Left ventricle myocardium superior (tissue), 1 donor: ENCODE results near the gene ENTPD6. TPM values are rescaled to one million over a fixed set of nuclear protein-coding genes. Genes with fewer than 3 reads are reported as not detected.
"Not testable (repeated sequence)": the region's sequence is repeated elsewhere in the genome, so short reads cannot be mapped to it uniquely, and the experiment has no call there.

Experiments
- ATAC-seq: fragments of 200-7000 bp; cut with Tn5 transposase; one replicate; pipeline ENCODE4 v1.9.1; 2020; ENCODE audit warnings: mild to moderate bottlenecking, moderate library complexity
- DNase-seq: peaks from one replicate; pipeline ENCODE4 v3.0.0-alpha.2; 2020
- intact Hi-C: fragments of 100-400 bp; cut with micrococcal nuclease; formaldehyde crosslinking; loops from one replicate; pipeline ENCODE4 v1.11.0; 2022
- total RNA-seq: library from RNA; stranded (reverse); fragmentation: NEBNext Ultra II Directional; extraction: Animal tissue kit (Norgen Biotek cat#: 25700); gene quantifications from one replicate; pipeline ENCODE4 v1.2.1, GENCODE V29; 2021
- donor health status: DM: no; HTN: yes; CAD: no; lungs with severe emphysema.

ENTPD6 gene
- total RNA-seq, 1 donor from 2014 or later: 130 TPM

- intact Hi-C loops: loop anchor here (10.0 kb wide), 1 partner anchor 65 kb away; the partner anchor contains the start of gene ENTPD6
- DNase-seq (no peak), ATAC-seq (no peak)
Measured at GRCh38 chr20:25259358-25259757, 63.8 kb downstream of the ENTPD6 start.

DNA sequence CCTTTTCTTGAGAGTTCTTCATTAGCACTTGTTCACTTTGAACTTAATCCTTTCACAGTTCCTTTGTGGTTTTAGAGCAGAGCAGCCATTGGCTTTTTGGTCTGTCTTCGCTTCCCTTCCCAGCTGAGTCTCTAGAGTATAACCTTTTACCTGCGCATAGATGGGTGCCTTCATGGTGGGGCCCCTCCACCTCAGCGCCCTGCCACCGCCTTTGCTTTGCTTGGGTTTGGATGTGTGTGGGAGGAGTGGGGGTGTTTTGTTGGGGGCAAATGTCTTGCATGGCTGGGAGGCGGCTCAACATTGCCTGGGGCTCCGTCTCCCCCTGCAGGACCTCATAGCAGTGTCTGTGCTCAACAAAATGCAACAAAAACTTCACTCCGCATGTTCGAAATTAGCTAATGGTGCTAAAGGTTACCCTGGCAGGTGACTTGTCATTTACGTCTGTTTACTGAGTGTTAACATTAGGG lies 64.3 kb downstream of the ENTPD6 start:
- DNase-seq (no peak), ATAC-seq (no peak)
- intact Hi-C loops: loop anchor here (10.0 kb wide), 1 partner anchor 65 kb away; the partner anchor contains the start of gene ENTPD6

GRCh38 chr20:25260770-25261437 lies 65.4 kb downstream of the ENTPD6 start:
- DNase-seq, intact Hi-C loops, ATAC-seq: not testable (repeated sequence)

DNA sequence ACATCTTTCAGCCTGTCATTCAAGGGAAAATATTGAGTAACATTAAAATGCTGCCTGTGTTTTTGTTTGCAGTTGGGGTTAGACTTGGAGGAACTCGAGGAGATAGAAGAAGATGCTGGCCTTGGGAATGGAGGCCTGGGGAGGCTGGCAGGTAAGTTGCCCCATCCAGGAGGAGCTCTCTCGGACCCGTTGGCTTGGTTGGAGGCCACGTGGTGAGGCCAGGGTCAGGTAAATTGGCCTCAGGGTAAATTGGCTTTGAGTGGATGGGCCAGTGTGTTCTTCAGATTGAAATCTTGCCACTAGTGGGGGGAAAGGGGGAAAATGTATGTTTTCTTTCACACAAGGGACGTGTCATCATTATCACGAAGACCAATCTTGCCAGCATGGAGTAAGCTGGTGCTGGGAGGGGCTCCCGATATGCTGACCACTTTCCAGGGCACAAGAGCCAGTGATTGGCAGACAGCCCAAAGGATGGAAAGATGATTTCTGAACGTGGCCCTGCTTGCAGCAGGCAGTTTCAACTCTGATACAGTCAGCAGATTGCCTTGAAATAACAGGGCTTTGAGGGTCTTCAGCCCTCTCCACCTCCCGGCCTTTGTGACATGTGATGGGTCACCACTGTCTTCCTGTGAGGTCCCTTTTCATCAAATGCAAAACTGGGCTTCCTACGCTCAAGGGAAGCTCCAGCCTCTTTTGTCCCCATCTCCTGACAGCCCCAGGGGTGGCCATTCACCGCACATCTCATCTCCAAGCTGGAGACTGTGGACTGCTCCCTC lies 73.7 kb downstream of the ENTPD6 start:
- peak; percentile 16 for DNase-seq
- no peak for ATAC-seq
- intact Hi-C loops: no loop called here

DNA sequence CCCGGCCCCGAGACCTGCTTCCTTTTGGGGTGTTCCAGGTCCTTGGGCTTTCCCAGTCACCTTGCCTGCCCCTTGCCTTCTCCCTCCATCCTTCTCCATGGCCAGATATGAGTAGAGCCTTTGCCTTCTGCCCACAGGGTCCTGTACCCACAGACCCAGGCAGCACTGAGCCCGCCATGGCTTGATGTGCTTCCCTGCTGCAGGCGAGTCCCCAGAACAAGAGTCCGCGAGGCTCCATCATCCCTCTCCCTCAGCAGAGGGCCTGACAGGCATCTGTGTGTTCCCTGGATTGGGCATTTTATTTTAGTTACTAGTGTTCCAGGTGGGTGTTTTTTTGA lies 74.3 kb downstream of the ENTPD6 start:
- intact Hi-C loops: no loop called here
- no peak for ATAC-seq
- DNase-seq: no peak

GRCh38 chr20:25270829-25271251 lies 75.3 kb downstream of the ENTPD6 start:
- DNase-seq (peak; percentile 17), ATAC-seq (no peak)
- intact Hi-C loops: no loop called here

GRCh38 chr20:25271486-25272222 lies 76.1 kb downstream of the ENTPD6 start:
- intact Hi-C loops: no loop called here
- ATAC-seq (no peak), DNase-seq (peak; percentile 23)

- peak; percentile 23 for DNase-seq
- intact Hi-C loops: no loop called here
- ATAC-seq: no peak
Measured at GRCh38 chr20:25272223-25273000, 76.9 kb downstream of the ENTPD6 start.

- intact Hi-C loops: no loop called here
- DNase-seq: peak; percentile 29
- ATAC-seq: no peak
Measured at GRCh38 chr20:25273046-25273445, 77.5 kb downstream of the ENTPD6 start.

- ATAC-seq (peak; percentile 10), DNase-seq (peak; percentile 47)
- intact Hi-C loops: no loop called here
Measured at GRCh38 chr20:25273541-25274358, 78.2 kb downstream of the ENTPD6 start.

- DNase-seq (peak; percentile 35), ATAC-seq (peak; percentile 9)
- intact Hi-C loops: no loop called here
Measured at GRCh38 chr20:25274481-25274880, 79.0 kb downstream of the ENTPD6 start.

GRCh38 chr20:25274891-25275812 lies 79.6 kb downstream of the ENTPD6 start:
- intact Hi-C loops: no loop called here
- DNase-seq: peak; percentile 83
- peak; percentile 63 for ATAC-seq

DNA sequence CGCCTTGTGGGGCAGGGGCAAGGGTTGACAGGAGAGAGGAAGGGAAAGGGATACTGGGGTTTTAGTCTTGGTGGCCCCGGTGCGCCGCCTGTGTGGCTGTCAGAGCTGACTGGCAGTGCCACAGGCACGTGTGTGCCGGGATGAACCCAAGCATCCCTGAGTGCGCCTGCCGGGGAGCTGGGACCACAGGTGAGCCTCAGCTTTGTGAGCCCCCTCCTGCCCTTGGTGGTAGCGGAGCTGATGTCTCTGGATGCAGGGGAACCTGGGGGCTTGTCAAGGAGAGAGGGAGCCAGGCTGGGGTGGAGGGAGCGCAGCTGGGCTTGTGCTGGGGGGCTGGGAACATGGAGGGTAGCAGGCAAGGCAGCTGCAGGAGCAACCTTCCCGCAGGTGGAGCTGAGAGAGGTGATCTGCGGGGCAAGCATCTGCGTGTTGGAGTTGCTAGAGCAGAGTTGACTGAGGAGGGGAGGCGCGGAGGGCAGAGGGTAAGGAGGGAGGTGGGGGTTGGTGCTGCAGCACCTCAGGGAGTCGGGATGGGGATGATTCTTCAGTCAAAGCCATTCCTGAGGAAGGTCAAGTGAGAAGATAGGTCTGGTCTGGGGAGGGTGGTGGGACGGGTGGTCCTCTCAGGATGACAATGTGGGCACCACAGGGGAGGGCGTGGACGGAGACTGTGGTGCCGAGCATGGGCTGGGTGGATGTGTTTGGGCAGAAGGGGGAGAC lies 80.5 kb downstream of the ENTPD6 start:
- DNase-seq (peak; percentile 11), ATAC-seq (no peak)
- intact Hi-C loops: no loop called here
